Measurements from ENCODE around the gene NADK. TPM values are rescaled to one million over a fixed set of nuclear protein-coding genes. Genes with fewer than 3 reads are reported as not detected.

NADK gene
- total and polyA plus RNA-seq, 10 of the 15 experiments (the other 5 are each of a cell fraction or from before 2014, with no cell fraction given): 1.1 to 93.2 (median 46.9) TPM

DNA sequence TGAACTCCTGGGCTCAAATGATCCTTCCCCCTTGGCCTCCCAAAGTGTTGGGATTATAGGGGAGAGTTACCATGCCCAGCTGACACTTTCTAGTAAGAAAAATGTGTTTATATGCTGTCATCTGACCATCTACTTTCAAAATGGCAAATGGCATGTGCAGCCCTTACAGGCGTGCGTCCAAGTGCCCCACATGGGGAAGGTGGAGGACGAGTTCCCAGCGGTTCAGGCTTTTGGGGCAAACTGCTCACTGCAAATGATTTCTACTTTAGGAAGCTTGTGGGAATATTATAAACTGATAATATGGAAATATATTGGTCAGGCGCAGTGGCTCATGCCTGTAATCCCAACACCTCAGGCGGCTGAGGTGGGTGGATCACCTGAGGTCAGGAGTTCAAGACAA is 41.5 kb upstream of the NADK start:
- ChIA-PET POLR2A (no interaction called here), CTCF (interaction anchor here (1.0 kb wide), 1 partner anchor 31 kb away, joined by 5 read pairs; no protein-coding TSS in a partner anchor), RAD21 (ENCODE audit: unreplicated experiment) (no interaction called here), SMC1A (ENCODE audit: uncharacterized antibody, unreplicated experiment) (interaction anchor here (1.2 to 1.5 kb wide), 3 partner anchors 9 to 40 kb away, joined by 4 to 5 read pairs (median 4); no protein-coding TSS in a partner anchor)
- no peak for ATAC-seq
- in situ Hi-C loops (cut with MboI): no loop called here
- H4K20me1 ChIP-seq (ENCODE audit: control insufficient read depth, insufficient read depth): no peaks in the 10 kb centered on the region; the same call in 1 of the 2 replicates
- no peak for DNase-seq (ENCODE audit: low read depth, low spot score)
- peaks cover 21 to 27% of the 10 kb centered on the region in 2 experiments for H3K36me3 ChIP-seq (ENCODE audit: control insufficient read depth in 2 of 2, insufficient read depth in 2 of 2, low read length in 1 of 2)
- no peaks in the 10 kb centered on the region for H3K27me3 ChIP-seq (replicated peaks in 1 of 2; ENCODE audit: control insufficient read depth in 2 of 2, insufficient read depth in 2 of 2, low read length in 1 of 2)
- no peaks in the 10 kb centered on the region for H3K9me3 ChIP-seq (replicated peaks; ENCODE audit: control insufficient read depth, insufficient read depth, low read length)
- no peaks in the 10 kb centered on the region for H3K4me1 ChIP-seq (ENCODE audit: control insufficient read depth, insufficient read depth, low read length)
- no peak for FAIRE-seq
- H3K9ac ChIP-seq (ENCODE audit: control insufficient read depth, insufficient read depth, low read length): no peak overlapping the region
- intact Hi-C loops (cut with micrococcal nuclease; ENCODE audit: unreplicated experiment): no loop called here
- H3K27ac ChIP-seq (ENCODE audit: control insufficient read depth, insufficient read depth): no peak overlapping the region
- H3K4me3 ChIP-seq: no peak overlapping the region
- WGBS (ENCODE audit: insufficient coverage, insufficient replicate concordance, low lambda C conversion rate, missing lambda C conversion rate): 89% methylated on average over 6 of the region's 6 CpGs
- no peak overlapping the region for H2AFZ ChIP-seq (ENCODE audit: control insufficient read depth, low read depth, low read length)
- peaks cover 4% of the 10 kb centered on the region for H3K79me2 ChIP-seq (ENCODE audit: control insufficient read depth, insufficient read depth, low read length)
- no TSS peak for BruUV-seq (replicated peaks)
- no peak for TF ChIP-seq ZNF217 (IDR thresholded peaks at IDR 0.05)
- TF ChIP-seq NFYA (IDR thresholded peaks at IDR 0.05; ENCODE audit: borderline replicate concordance, low read depth, low read length): no peak
- TF ChIP-seq FOS (IDR thresholded peaks at IDR 0.05; ENCODE audit: borderline replicate concordance, extremely low read depth, insufficient read length): no peak
- TF ChIP-seq PAX5 (IDR thresholded peaks at IDR 0.05; ENCODE audit: borderline replicate concordance, low read depth, low read length): no peak
- no peak for TF ChIP-seq CREM (IDR thresholded peaks at IDR 0.05; ENCODE audit: low read depth)
- TF ChIP-seq BHLHE40 (IDR thresholded peaks at IDR 0.05; ENCODE audit: borderline replicate concordance in 1 of 2, low read depth in 2 of 2, low read length in 1 of 2): no peak
- no peak for TF ChIP-seq TARDBP (IDR thresholded peaks at IDR 0.05; ENCODE audit: borderline replicate concordance)
- TF ChIP-seq, protein P1, sequence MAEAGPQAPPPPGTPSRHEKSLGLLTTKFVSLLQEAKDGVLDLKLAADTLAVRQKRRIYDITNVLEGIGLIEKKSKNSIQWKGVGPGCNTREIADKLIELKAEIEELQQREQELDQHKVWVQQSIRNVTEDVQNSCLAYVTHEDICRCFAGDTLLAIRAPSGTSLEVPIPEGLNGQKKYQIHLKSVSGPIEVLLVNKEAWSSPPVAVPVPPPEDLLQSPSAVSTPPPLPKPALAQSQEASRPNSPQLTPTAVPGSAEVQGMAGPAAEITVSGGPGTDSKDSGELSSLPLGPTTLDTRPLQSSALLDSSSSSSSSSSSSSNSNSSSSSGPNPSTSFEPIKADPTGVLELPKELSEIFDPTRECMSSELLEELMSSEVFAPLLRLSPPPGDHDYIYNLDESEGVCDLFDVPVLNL (IDR thresholded peaks at IDR 0.05; ENCODE audit: low read depth, low read length): no peak
- TF ChIP-seq MYB (IDR thresholded peaks at IDR 0.05; ENCODE audit: borderline replicate concordance, low read depth, low read length): no peak
- no peak for TF ChIP-seq DPF2 (IDR thresholded peaks at IDR 0.05)
- no peak for TF ChIP-seq NR2F1 (conservative IDR thresholded peaks at IDR 0.05)
- no peak overlapping the region for H3K4me2 ChIP-seq (ENCODE audit: control insufficient read depth, insufficient read depth)
